Cardiac ventricle fibroblast (primary cell): ENCODE results near the gene CACYBP. TPM values are rescaled to one million over a fixed set of nuclear protein-coding genes. Genes with fewer than 3 reads are reported as not detected.

ENCODE experiments used
- total RNA-seq: library from RNA; depleted of rRNA; stranded (reverse); fragments of >200 nt; gene quantifications from 2 replicates; pipeline ENCODE4 v1.2.3, GENCODE V29; 2015

The CACYBP gene, protein sequence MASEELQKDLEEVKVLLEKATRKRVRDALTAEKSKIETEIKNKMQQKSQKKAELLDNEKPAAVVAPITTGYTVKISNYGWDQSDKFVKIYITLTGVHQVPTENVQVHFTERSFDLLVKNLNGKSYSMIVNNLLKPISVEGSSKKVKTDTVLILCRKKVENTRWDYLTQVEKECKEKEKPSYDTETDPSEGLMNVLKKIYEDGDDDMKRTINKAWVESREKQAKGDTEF
- 44.9 and 64.8 TPM in 2 replicates for total RNA-seq

DNA sequence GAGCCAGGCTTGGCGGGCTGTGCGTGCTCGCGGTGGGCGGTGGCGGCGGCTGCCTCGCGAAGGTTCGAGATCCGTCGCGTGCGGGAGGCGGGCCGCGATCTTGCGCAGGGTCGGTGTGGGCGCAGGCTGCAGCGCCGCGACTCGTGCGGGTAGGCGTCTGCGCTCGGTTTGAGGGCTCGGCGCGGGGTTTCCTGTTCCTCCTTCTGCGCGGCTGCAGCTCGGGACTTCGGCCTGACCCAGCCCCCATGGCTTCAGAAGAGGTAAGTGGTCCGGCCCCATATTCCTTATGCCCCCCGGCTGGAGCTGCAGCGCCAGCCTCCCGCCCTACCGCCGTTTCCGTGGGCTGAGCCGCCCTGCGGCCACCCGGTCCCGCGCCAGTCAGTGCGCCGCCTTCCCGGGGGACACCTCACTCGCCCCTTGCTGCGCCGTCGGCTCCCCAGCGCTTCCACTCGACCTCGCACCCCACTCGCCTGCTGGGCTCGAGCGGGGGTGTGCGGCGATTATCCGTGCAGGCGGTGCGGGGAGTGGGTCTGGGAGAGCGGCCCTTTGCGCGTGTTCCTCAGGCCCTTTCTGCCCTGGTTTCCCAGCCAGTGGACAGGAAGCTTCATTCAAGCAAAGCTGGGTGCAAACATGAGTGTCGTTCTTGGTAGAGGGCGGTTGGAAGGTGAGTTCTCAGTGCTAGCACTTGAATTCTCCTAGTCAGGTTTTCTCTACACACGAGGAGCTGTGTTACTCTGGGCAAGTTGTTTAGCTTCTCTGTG is at the start of gene CACYBP:
CACYBP (plus strand) TSS at position 12 of the 761 bp plus-strand sequence; CDS start at position 246, 234 bp downstream.

DNA sequence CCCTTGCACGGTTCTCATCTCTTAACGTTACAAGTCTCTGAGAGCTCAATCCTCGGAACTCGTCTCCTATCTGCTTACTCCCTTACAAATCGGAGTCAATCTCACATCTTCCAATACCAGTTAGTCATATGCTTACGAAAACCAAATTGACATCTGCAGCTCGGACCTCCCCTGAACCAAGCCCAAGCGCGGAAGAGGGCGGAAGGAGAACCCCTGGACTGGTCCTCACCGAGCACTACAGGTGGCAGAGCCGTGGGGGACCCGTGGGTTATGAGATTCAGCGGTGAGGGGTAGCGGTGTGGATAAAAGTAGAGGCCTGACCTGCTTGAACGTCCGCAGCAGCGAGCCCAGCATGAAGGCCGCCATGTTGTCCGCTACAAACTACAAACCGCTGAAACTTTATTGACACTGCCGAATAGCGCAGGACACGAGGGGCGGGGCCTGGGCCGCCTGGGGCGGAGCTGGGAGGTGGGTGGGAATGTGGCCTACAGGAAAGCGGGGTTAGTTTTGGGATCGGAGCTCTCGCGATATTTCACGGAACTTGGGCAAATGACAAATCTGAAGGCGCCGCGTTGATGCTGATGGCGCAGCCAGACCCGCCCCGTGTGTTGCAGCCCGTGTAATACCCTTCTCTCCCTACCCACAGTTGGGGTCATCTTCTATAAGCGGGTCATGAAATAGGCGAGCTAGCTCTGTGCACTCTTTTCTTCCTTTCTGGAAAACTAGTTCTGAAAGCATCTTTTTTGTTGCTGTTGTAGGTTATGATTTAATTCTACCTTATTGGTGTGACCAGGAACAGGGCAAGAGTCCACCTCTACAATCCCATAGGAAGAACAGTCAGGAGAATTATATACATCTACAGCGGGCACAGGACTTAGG is 23.5 kb downstream of the CACYBP start, which contains the start of gene MRPS14:
MRPS14 (minus strand) TSS at position 383 of the 879 bp plus-strand sequence; CDS start at position 366, 17 bp downstream.

Other genes starting within 250 kb of the CACYBP start
- gene MRPS14, start 23.5 kb downstream of the CACYBP start, total RNA-seq = 16.4 and 17.2 TPM in 2 replicates
- gene TNN, start 67.9 kb downstream of the CACYBP start, total RNA-seq = not detected in 2 replicates
- gene KIAA0040, start 192.8 kb downstream of the CACYBP start, total RNA-seq = 0.78 and 3.1 TPM in 2 replicates